GM12865 (cell line): ENCODE data around the gene EMC9.

Experiments
- DNase-seq: peaks from one replicate; pipeline ENCODE4 v3.0.0; 2010; ENCODE audit warnings: low read depth
- H3K4me3 ChIP-seq: 2 replicates; pipeline ENCODE4 v1.5.1; 2011; ENCODE audit warnings: mild to moderate bottlenecking, low read depth, low read length, control low read depth
- CTCF ChIP-seq: IDR thresholded peaks from 2 replicates; pipeline ENCODE4 v1.5.1; 2011; ENCODE audit warnings: low read length, control low read depth, low read depth, inconsistent platforms; ENCODE audit not compliant: insufficient read depth; ENCODE audit errors: missing control alignments

Gene EMC9

DNA sequence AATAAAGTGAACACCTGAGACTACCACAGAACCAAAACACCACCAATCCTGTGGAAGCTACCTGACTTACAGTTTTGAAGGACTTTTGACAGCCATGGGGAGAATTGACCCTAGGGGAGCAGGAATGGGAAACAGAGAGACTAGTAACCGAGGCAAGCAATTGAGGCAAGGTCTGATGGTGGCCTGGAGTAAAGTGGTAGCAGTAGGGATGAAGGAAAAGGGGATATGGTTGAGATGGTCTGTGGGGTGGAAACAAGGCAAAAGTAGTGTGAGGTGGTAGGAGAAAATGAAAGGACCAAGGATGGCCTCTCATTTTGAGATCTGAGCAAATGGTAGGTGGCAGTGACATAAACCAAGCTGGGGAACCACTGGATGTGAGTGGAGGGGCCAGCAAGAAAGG lies 15.4 kb upstream of the EMC9 start:
- DNase-seq, result no peak
- TF ChIP-seq CTCF, result no peak
- no peak overlapping the region for H3K4me3 ChIP-seq

- no peak for DNase-seq
- TF ChIP-seq CTCF, result no peak
- H3K4me3 ChIP-seq, result no peak overlapping the region
Measured at GRCh38 chr14:24155100-24155499, 13.7 kb upstream of the EMC9 start.

DNA sequence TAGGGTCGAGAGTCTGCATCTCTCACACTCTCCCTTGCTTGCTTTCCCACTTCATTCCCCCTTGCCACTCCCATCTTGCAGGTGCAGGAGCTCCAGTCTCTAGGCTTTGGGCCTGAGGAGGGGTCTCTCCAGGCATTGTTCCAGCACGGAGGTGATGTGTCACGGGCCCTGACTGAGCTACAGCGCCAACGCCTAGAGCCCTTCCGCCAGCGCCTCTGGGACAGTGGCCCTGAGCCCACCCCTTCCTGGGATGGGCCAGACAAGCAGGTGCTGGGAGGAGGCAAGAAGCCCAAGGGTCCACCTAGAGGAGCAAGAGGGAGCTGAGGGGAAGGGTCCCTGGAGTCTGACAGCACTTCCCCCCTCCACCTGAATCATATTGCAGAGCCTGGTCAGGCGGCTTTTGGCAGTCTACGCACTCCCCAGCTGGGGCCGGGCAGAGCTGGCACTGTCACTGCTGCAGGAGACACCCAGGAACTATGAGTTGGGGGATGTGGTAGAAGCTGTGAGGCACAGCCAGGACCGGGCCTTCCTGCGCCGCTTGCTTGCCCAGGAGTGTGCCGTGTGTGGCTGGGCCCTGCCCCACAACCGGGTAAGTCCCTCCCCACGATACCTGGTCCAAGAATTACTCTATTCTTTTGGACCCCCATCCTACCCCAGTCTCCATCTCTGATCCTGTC lies 10.2 kb upstream of the EMC9 start:
- no peak for TF ChIP-seq CTCF

GRCh38 chr14:24150993-24151392 lies 9.6 kb upstream of the EMC9 start:
- DNase-seq, result no peak
- no peak overlapping the region for H3K4me3 ChIP-seq
- no peak for TF ChIP-seq CTCF

More for the DNA sequence above, 10.2 kb upstream of the EMC9 start:
- DNase-seq, result no peak
- H3K4me3 ChIP-seq, result no peak overlapping the region

- TF ChIP-seq CTCF, result no peak
- no peak for DNase-seq
- no peak overlapping the region for H3K4me3 ChIP-seq
Measured at GRCh38 chr14:24150567-24150966, 9.2 kb upstream of the EMC9 start.

DNA sequence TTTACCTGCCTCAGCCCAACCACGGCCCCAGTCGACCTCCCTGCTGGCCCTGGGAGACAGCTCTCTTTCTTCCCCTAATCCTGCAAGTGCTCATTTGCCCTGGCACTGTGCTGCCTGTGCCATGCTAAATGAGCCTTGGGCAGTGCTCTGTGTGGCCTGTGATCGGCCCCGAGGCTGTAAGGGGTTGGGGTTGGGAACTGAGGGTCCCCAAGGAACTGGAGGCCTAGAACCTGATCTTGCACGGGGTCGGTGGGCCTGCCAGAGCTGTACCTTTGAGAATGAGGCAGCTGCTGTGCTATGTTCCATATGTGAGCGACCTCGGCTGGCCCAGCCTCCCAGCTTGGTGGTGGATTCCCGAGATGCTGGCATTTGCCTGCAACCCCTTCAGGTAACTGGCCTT lies 8.7 kb upstream of the EMC9 start:
- DNase-seq, result no peak
- no peak for TF ChIP-seq CTCF

GRCh38 chr14:24149302-24149969 lies 8.0 kb upstream of the EMC9 start:
- no peak for DNase-seq
- no peak for TF ChIP-seq CTCF
- H3K4me3 ChIP-seq, result no peak overlapping the region

More for the DNA sequence above, 8.7 kb upstream of the EMC9 start:
- no peak overlapping the region for H3K4me3 ChIP-seq
